Measurements from ENCODE around the gene DNER.

The DNER gene

GRCh38 chr2:229416116-229416694 is 298.1 kb downstream of the DNER start:
- TF ChIP-seq CTCF (IDR thresholded peaks at IDR 0.05; ENCODE audit: low read depth, low read length): peak; percentile 18
- DNase-seq (ENCODE audit: low read depth in 2 of 2): peak; percentile 98
- H3K4me3 ChIP-seq (replicated peaks in 1 of 2; ENCODE audit: low read depth in 2 of 2, low read length in 2 of 2): no peak overlapping the region

- DNase-seq (ENCODE audit: low read depth in 2 of 2): no peak
- no peak for TF ChIP-seq CTCF (IDR thresholded peaks at IDR 0.05; ENCODE audit: low read depth, low read length)
- H3K4me3 ChIP-seq (replicated peaks in 1 of 2; ENCODE audit: low read depth in 2 of 2, low read length in 2 of 2): no peak overlapping the region
Observed at GRCh38 chr2:229414631-229415030, 299.7 kb downstream of the DNER start.

- no peak for DNase-seq (ENCODE audit: low read depth in 2 of 2)
- no peak overlapping the region for H3K4me3 ChIP-seq (replicated peaks in 1 of 2; ENCODE audit: low read depth in 2 of 2, low read length in 2 of 2)
- TF ChIP-seq CTCF (IDR thresholded peaks at IDR 0.05; ENCODE audit: low read depth, low read length): no peak
Observed at GRCh38 chr2:229412686-229413085, 301.7 kb downstream of the DNER start.

GRCh38 chr2:229410946-229411345 is 303.4 kb downstream of the DNER start:
- TF ChIP-seq CTCF (IDR thresholded peaks at IDR 0.05; ENCODE audit: low read depth, low read length): no peak

GRCh38 chr2:229410264-229410663 is 304.1 kb downstream of the DNER start:
- TF ChIP-seq CTCF (IDR thresholded peaks at IDR 0.05; ENCODE audit: low read depth, low read length): no peak
- DNase-seq (ENCODE audit: low read depth in 2 of 2): no peak
- no peak overlapping the region for H3K4me3 ChIP-seq (replicated peaks in 1 of 2; ENCODE audit: low read depth in 2 of 2, low read length in 2 of 2)

More at GRCh38 chr2:229410946-229411345, 303.4 kb downstream of the DNER start:
- H3K4me3 ChIP-seq (replicated peaks in 1 of 2; ENCODE audit: low read depth in 2 of 2, low read length in 2 of 2): no peak overlapping the region
- no peak for DNase-seq (ENCODE audit: low read depth in 2 of 2)

- peak in 1 of 2 donors; percentile 51 for DNase-seq (ENCODE audit: low read depth in 2 of 2)
- no peak overlapping the region for H3K4me3 ChIP-seq (replicated peaks in 1 of 2; ENCODE audit: low read depth in 2 of 2, low read length in 2 of 2)
- TF ChIP-seq CTCF (IDR thresholded peaks at IDR 0.05; ENCODE audit: low read depth, low read length): no peak
Observed at GRCh38 chr2:229409751-229410181, 304.6 kb downstream of the DNER start.

GRCh38 chr2:229408962-229409361 is 305.4 kb downstream of the DNER start:
- H3K4me3 ChIP-seq (replicated peaks in 1 of 2; ENCODE audit: low read depth in 2 of 2, low read length in 2 of 2): no peak overlapping the region
- TF ChIP-seq CTCF (IDR thresholded peaks at IDR 0.05; ENCODE audit: low read depth, low read length): no peak
- no peak for DNase-seq (ENCODE audit: low read depth in 2 of 2)

All from cardiac fibroblast (primary cell).